HCT116 (cell line): ENCODE measurements around the gene BTF3. TPM values are rescaled to one million over a fixed set of nuclear protein-coding genes. Genes with fewer than 3 reads are reported as not detected.

Source experiments
- ATAC-seq: fragments of 200-7000 bp; cut with Tn5 transposase; 2 replicates; pipeline ENCODE4 v1.9.1; 2020; ENCODE audit warnings: mild to moderate bottlenecking, moderate library complexity
- BruUV-seq: library from RNA; stranded (reverse); fragments of 400-500 nt; replicated peaks from 2 replicates; lab custom pipeline; 2021; lab: Mats Ljungman, UMichigan
- CTCF ChIA-PET: fragments of 300-600 bp; sonication (Branson Sonifier 250); formaldehyde crosslinking; loops from one replicate; lab custom pipeline; 2021; ENCODE audit warnings: antibody characterized with exemption; lab: Charles Lee
- POLR2A ChIA-PET: fragments of 300-600, 350-600 bp; sonication (Branson Sonifier 250); formaldehyde crosslinking; loops from one replicate; lab custom pipeline; 2021; ENCODE audit warnings: antibody characterized with exemption; lab: Charles Lee
- RAD21 ChIA-PET, 2 experiments: fragments of 300-600 bp; sonication (Branson Sonifier 250); formaldehyde crosslinking; loops; one replicate each; lab custom pipeline; 2023; ENCODE audit warnings: low total read pairs in 2 of 2; ENCODE audit not compliant: uncharacterized antibody in 2 of 2, unreplicated experiment in 2 of 2, low non-redundant PET in 1 of 2; lab: Charles Lee
- DNase-seq: peaks from one replicate; pipeline ENCODE4 v3.0.0-alpha.2; 2010; ENCODE audit warnings: low read depth, low spot score
- H2AFZ ChIP-seq: fragments of 200-600 bp; shearing (Covaris generic), sonication (generic); 2 replicates; pipeline ENCODE4 v1.6.1; 2017; ENCODE audit warnings: low read depth, mixed run types, mixed read lengths, antibody characterized with exemption, low read length; ENCODE audit not compliant: poor library complexity, severe bottlenecking
- H3K27ac ChIP-seq: 2 replicates; pipeline ENCODE4 v1.5.1; 2012; ENCODE audit warnings: low read depth, low read length
- H3K27me3 ChIP-seq: fragments of 200-600 bp; sonication (generic); 2 replicates; pipeline ENCODE4 v1.6.1; 2016; ENCODE audit warnings: mixed run types, low read length, mixed read lengths; ENCODE audit not compliant: insufficient read depth
- H3K36me3 ChIP-seq, 2 experiments: fragments of 200-500 bp in 1 of 2; fragments of 200-600 bp in 1 of 2; sonication (Bioruptor generic) in 1 of 2; sonication (generic) in 1 of 2; 2 replicates each; pipeline versions ENCODE4 v1.5.1 to v1.6.1; 2014 to 2016; ENCODE audit warnings: low read length in 2 of 2, inconsistent platforms in 1 of 2, mixed read lengths in 1 of 2, mixed run types in 1 of 2; ENCODE audit not compliant: insufficient read depth in 2 of 2, control insufficient read depth in 1 of 2
- H3K4me1 ChIP-seq, 2 experiments: fragments of 200-600 bp in 1 of 2; sonication (generic) in 1 of 2; 2 replicates each; pipeline versions ENCODE4 v1.5.1 to v1.6.1; 2012 to 2017; ENCODE audit warnings: low read length in 2 of 2, inconsistent platforms in 1 of 2, mild to moderate bottlenecking in 1 of 2, mixed read lengths in 1 of 2, mixed run types in 1 of 2, moderate library complexity in 1 of 2; ENCODE audit not compliant: insufficient read depth in 2 of 2, control insufficient read depth in 1 of 2
- H3K4me2 ChIP-seq: fragments of 200-600 bp; sonication (generic); 2 replicates; pipeline ENCODE4 v1.6.1; 2017; ENCODE audit warnings: mixed run types, low read length, mixed read lengths
- H3K4me3 ChIP-seq, 2 experiments: fragments of 200-600 bp in 1 of 2; sonication (generic) in 1 of 2; replicated peaks in 1 of 2; 2 replicates each; pipeline ENCODE4 v1.5.1; 2011 to 2016; ENCODE audit warnings: low read length in 2 of 2, control low read depth in 1 of 2, low read depth in 1 of 2, mild to moderate bottlenecking in 1 of 2, mixed read lengths in 1 of 2, mixed run types in 1 of 2
- H3K79me2 ChIP-seq: fragments of 200-600 bp; sonication (generic); 2 replicates; pipeline ENCODE4 v1.6.1; 2017; ENCODE audit warnings: mild to moderate bottlenecking, mixed run types, low read length, moderate library complexity, mixed read lengths; ENCODE audit not compliant: insufficient read depth
- H3K9ac ChIP-seq: fragments of 200-600 bp; sonication (generic); 2 replicates; pipeline ENCODE4 v1.6.1; 2016; ENCODE audit warnings: low read length, mixed read lengths
- H3K9me2 ChIP-seq: fragments of 200-600 bp; sonication (generic), shearing (Covaris generic); 2 replicates; pipeline ENCODE4 v1.6.1; 2017; ENCODE audit warnings: mixed run types, mild to moderate bottlenecking, moderate library complexity; ENCODE audit not compliant: insufficient read depth
- H3K9me3 ChIP-seq, 2 experiments: fragments of 200-500 bp in 1 of 2; fragments of 200-600 bp in 1 of 2; sonication (Bioruptor generic) in 1 of 2; sonication (generic) in 1 of 2; 2 replicates each; pipeline ENCODE4 v1.6.1; 2014 to 2017; ENCODE audit warnings: low read length in 2 of 2, mixed read lengths in 2 of 2, inconsistent platforms in 1 of 2, low read depth in 1 of 2, mild to moderate bottlenecking in 1 of 2, mixed run types in 1 of 2, moderate library complexity in 1 of 2; ENCODE audit not compliant: control insufficient read depth in 1 of 2, insufficient read depth in 1 of 2
- H4K20me1 ChIP-seq: fragments of 200-600 bp; sonication (generic), shearing (Covaris generic); 2 replicates; pipeline ENCODE4 v1.6.1; 2017; ENCODE audit warnings: mixed run types, mild to moderate bottlenecking, moderate library complexity; ENCODE audit not compliant: insufficient read depth
- EZH2 ChIP-seq: fragments of 200-600 bp; sonication (generic); IDR thresholded peaks from 2 replicates; pipeline ENCODE4 v1.6.1; 2017; ENCODE audit warnings: antibody characterized with exemption, mixed run types
- SRF ChIP-seq: IDR thresholded peaks from 2 replicates; pipeline ENCODE4 v1.6.1; 2012; ENCODE audit warnings: low read depth
- intact Hi-C: fragments of 100-400 bp; cut with micrococcal nuclease; formaldehyde crosslinking; loops from 2 replicates; pipeline ENCODE4 v1.10.0; 2022
- total RNA-seq: library from RNA; stranded (reverse); gene quantifications from one replicate; pipeline ENCODE4 v1.2.1, GENCODE V29; 2021; ENCODE audit not compliant: unreplicated experiment
- TF ChIP-seq, protein P1 (sequence below), 3 experiments: fragments of 200-600 bp in 1 of 3; sonication (generic) in 1 of 3; IDR thresholded peaks in 2 of 3; conservative IDR thresholded peaks in 1 of 3; 2 replicates each; pipeline ENCODE4 v1.5.1; 2012 to 2017; ENCODE audit warnings: low read depth in 2 of 3, low read length in 2 of 3, antibody characterized with exemption in 1 of 3, borderline replicate concordance in 1 of 3, control low read depth in 1 of 3, mild to moderate bottlenecking in 1 of 3, mixed read lengths in 1 of 3, mixed run types in 1 of 3, moderate library complexity in 1 of 3; ENCODE audit not compliant: insufficient read depth in 1 of 3
- TF ChIP-seq, protein P2 (sequence below): IDR thresholded peaks from 2 replicates; pipeline ENCODE4 v1.6.1; 2011; ENCODE audit warnings: mild to moderate bottlenecking, low read length, moderate library complexity; ENCODE audit not compliant: insufficient replicate concordance; ENCODE audit errors: extremely low read depth

BTF3 gene
- total RNA-seq, 1 experiment from 2014 or later = 868 TPM

DNA sequence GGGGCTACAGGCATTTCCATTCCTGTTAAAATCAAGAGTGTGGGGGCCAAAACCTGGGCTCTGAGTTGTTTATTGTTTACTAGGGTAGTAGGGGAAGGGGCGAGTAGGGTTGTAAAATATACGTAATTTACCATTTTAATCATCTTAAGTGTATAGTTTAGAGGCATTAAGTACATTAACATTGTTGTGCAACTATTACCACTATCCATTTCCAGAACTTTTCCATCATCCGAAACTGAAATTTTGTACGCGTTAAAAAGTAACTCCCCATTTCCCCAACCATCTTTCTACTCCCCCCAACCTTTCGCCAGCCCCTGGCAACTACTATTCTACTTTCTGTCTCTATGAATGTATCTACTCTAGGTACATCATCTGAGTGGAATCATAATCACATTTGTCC, 46.0 kb upstream of the BTF3 start:
- H2AFZ ChIP-seq = peak overlapping the region; percentile 47
- no peaks in the 10 kb centered on the region for H3K79me2 ChIP-seq
- H3K4me2 ChIP-seq = peak overlapping the region; percentile 79; the same call in 1 of the 2 replicates
- no peak for DNase-seq
- H3K27ac ChIP-seq = no peak overlapping the region
- no peak overlapping the region for H3K9ac ChIP-seq
- no peaks in the 10 kb centered on the region for H3K9me2 ChIP-seq
- ChIA-PET RAD21 (no interaction called here), CTCF (no interaction called here)
- H3K4me1 ChIP-seq = peaks cover 4 to 29% of the 10 kb centered on the region in 2 experiments; a peak in 3 of 4 replicates
- TF ChIP-seq SRF = no peak
- TF ChIP-seq, protein P1, sequence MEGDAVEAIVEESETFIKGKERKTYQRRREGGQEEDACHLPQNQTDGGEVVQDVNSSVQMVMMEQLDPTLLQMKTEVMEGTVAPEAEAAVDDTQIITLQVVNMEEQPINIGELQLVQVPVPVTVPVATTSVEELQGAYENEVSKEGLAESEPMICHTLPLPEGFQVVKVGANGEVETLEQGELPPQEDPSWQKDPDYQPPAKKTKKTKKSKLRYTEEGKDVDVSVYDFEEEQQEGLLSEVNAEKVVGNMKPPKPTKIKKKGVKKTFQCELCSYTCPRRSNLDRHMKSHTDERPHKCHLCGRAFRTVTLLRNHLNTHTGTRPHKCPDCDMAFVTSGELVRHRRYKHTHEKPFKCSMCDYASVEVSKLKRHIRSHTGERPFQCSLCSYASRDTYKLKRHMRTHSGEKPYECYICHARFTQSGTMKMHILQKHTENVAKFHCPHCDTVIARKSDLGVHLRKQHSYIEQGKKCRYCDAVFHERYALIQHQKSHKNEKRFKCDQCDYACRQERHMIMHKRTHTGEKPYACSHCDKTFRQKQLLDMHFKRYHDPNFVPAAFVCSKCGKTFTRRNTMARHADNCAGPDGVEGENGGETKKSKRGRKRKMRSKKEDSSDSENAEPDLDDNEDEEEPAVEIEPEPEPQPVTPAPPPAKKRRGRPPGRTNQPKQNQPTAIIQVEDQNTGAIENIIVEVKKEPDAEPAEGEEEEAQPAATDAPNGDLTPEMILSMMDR (IDR thresholded peaks at IDR 0.05 in 2 of 3, conservative IDR thresholded peaks at IDR 0.05 in 1 of 3; ENCODE audit: borderline replicate concordance in 1 of 3, insufficient read depth in 1 of 3, low read depth in 2 of 3, low read length in 2 of 3) = no peak
- no peak for TF ChIP-seq EZH2
- TF ChIP-seq, protein P2, sequence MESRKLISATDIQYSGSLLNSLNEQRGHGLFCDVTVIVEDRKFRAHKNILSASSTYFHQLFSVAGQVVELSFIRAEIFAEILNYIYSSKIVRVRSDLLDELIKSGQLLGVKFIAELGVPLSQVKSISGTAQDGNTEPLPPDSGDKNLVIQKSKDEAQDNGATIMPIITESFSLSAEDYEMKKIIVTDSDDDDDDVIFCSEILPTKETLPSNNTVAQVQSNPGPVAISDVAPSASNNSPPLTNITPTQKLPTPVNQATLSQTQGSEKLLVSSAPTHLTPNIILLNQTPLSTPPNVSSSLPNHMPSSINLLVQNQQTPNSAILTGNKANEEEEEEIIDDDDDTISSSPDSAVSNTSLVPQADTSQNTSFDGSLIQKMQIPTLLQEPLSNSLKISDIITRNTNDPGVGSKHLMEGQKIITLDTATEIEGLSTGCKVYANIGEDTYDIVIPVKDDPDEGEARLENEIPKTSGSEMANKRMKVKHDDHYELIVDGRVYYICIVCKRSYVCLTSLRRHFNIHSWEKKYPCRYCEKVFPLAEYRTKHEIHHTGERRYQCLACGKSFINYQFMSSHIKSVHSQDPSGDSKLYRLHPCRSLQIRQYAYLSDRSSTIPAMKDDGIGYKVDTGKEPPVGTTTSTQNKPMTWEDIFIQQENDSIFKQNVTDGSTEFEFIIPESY = no peak
- TF ChIP-seq, all 23 proteins: peak for 0
- no peaks in the 10 kb centered on the region for H4K20me1 ChIP-seq
- no peaks in the 10 kb centered on the region for H3K9me3 ChIP-seq
- no peaks in the 10 kb centered on the region for H3K36me3 ChIP-seq
- no peak overlapping the region for H3K4me3 ChIP-seq
- H3K27me3 ChIP-seq = no peaks in the 10 kb centered on the region
- no peak for ATAC-seq
- POLR2A ChIA-PET = no interaction called here
- intact Hi-C loops = loop anchor here (5.0 to 10.0 kb wide), 2 partner anchors 315 to 497 kb away; partner anchors contain the start of gene FCHO2
- BruUV-seq = no TSS peak
